ENCODE results near the gene POLDIP3.

Gene POLDIP3

GRCh38 chr22:42645341-42645937, 30.8 kb upstream of the POLDIP3 start:
- Histone ChIP-seq H3K27me3 (replicated peaks; ENCODE audit: insufficient read depth, low read length) (no peaks in the 10 kb centered on the region), H3K9me2 (replicated peaks; ENCODE audit: insufficient read depth, low read length) (no peaks in the 10 kb centered on the region), H3K4me1 (ENCODE audit: low read length) (peaks cover 7% of the 10 kb centered on the region), H3K9ac (ENCODE audit: low read length) (no peak overlapping the region), H4K20me1 (ENCODE audit: insufficient read depth, low read length) (no peaks in the 10 kb centered on the region), H3K36me3 (replicated peaks; ENCODE audit: insufficient read depth, low read length) (no peaks in the 10 kb centered on the region), H3K79me2 (ENCODE audit: low read length) (peaks cover 51% of the 10 kb centered on the region), H3K4me3 (ENCODE audit: low read length) (no peak overlapping the region), H2AFZ (ENCODE audit: low read length) (no peak overlapping the region), H3K4me2 (ENCODE audit: low read depth, low read length) (no peak overlapping the region), H3K9me3 (replicated peaks; ENCODE audit: insufficient read depth, low read length) (no peaks in the 10 kb centered on the region), H3K27ac (ENCODE audit: low read length) (no peak overlapping the region), H3F3A (ENCODE audit: insufficient read depth, low read length) (no peaks in the 10 kb centered on the region)
- DNase-seq: no peak
- TF ChIP-seq EZH2 (optimal IDR thresholded peaks at IDR 0.05; ENCODE audit: low read depth, low read length) (no peak), EZH2phosphoT487 (IDR thresholded peaks at IDR 0.05; ENCODE audit: low read length) (no peak), CTCF (IDR thresholded peaks at IDR 0.05; ENCODE audit: low read length) (no peak)

GRCh38 chr22:42644422-42645340, 30.0 kb upstream of the POLDIP3 start:
- Histone ChIP-seq H2AFZ (ENCODE audit: low read length) (no peak overlapping the region), H4K20me1 (ENCODE audit: insufficient read depth, low read length) (no peaks in the 10 kb centered on the region), H3K9me3 (replicated peaks; ENCODE audit: insufficient read depth, low read length) (no peaks in the 10 kb centered on the region), H3K9me2 (replicated peaks; ENCODE audit: insufficient read depth, low read length) (no peaks in the 10 kb centered on the region), H3K79me2 (ENCODE audit: low read length) (peaks cover 51% of the 10 kb centered on the region), H3K4me3 (ENCODE audit: low read length) (no peak overlapping the region), H3K36me3 (replicated peaks; ENCODE audit: insufficient read depth, low read length) (no peaks in the 10 kb centered on the region), H3K9ac (ENCODE audit: low read length) (no peak overlapping the region), H3F3A (ENCODE audit: insufficient read depth, low read length) (no peaks in the 10 kb centered on the region), H3K27me3 (replicated peaks; ENCODE audit: insufficient read depth, low read length) (no peaks in the 10 kb centered on the region), H3K27ac (ENCODE audit: low read length) (no peak overlapping the region), H3K4me2 (ENCODE audit: low read depth, low read length) (no peak overlapping the region), H3K4me1 (ENCODE audit: low read length) (peaks cover 7% of the 10 kb centered on the region)
- no peak for DNase-seq
- TF ChIP-seq EZH2phosphoT487 (IDR thresholded peaks at IDR 0.05; ENCODE audit: low read length): no peak
- TF ChIP-seq CTCF (IDR thresholded peaks at IDR 0.05; ENCODE audit: low read length): no peak
- TF ChIP-seq EZH2 (optimal IDR thresholded peaks at IDR 0.05; ENCODE audit: low read depth, low read length): no peak

- Histone ChIP-seq H3K27ac (ENCODE audit: low read length) (no peak overlapping the region), H3K36me3 (replicated peaks; ENCODE audit: insufficient read depth, low read length) (no peaks in the 10 kb centered on the region), H2AFZ (ENCODE audit: low read length) (no peak overlapping the region), H3K27me3 (replicated peaks; ENCODE audit: insufficient read depth, low read length) (no peaks in the 10 kb centered on the region), H3K9ac (ENCODE audit: low read length) (no peak overlapping the region), H3K4me3 (ENCODE audit: low read length) (no peak overlapping the region), H3K79me2 (ENCODE audit: low read length) (peaks cover 51% of the 10 kb centered on the region), H3K4me1 (ENCODE audit: low read length) (peaks cover 7% of the 10 kb centered on the region), H3K9me3 (replicated peaks; ENCODE audit: insufficient read depth, low read length) (no peaks in the 10 kb centered on the region), H3F3A (ENCODE audit: insufficient read depth, low read length) (no peaks in the 10 kb centered on the region), H3K9me2 (replicated peaks; ENCODE audit: insufficient read depth, low read length) (no peaks in the 10 kb centered on the region), H3K4me2 (ENCODE audit: low read depth, low read length) (no peak overlapping the region), H4K20me1 (ENCODE audit: insufficient read depth, low read length) (no peaks in the 10 kb centered on the region)
- no peak for DNase-seq
- TF ChIP-seq EZH2phosphoT487 (IDR thresholded peaks at IDR 0.05; ENCODE audit: low read length) (no peak), CTCF (IDR thresholded peaks at IDR 0.05; ENCODE audit: low read length) (no peak), EZH2 (optimal IDR thresholded peaks at IDR 0.05; ENCODE audit: low read depth, low read length) (no peak)
Observed at GRCh38 chr22:42643634-42644421, 29.1 kb upstream of the POLDIP3 start.

Measured in MM.1S (cell line).